Liver (tissue), 9 donors: ENCODE results near the gene CDK19. TPM values are rescaled to one million over a fixed set of nuclear protein-coding genes. Genes with fewer than 3 reads are reported as not detected.

Source experiments
- DNase-seq: peaks from one replicate; pipeline ENCODE4 v3.0.0-alpha.2; 2017; ENCODE audit warnings: low spot score
- H3K27ac ChIP-seq, 2 donors: one replicate each; pipeline ENCODE4 v1.7.0; 2013; ENCODE audit warnings: inconsistent platforms in 2 of 2, low read length in 2 of 2, control low read depth in 1 of 2, low read depth in 1 of 2, mild to moderate bottlenecking in 1 of 2
- H3K27me3 ChIP-seq, 4 donors: one replicate each; pipeline versions ENCODE4 v1.6.1 to v1.7.0; 2013; ENCODE audit warnings: low read length in 3 of 4, inconsistent platforms in 1 of 4, mild to moderate bottlenecking in 1 of 4, moderate library complexity in 1 of 4; ENCODE audit not compliant: control insufficient read depth in 4 of 4, insufficient read depth in 4 of 4
- H3K36me3 ChIP-seq, 4 donors: one replicate each; pipeline versions ENCODE4 v1.6.1 to v1.7.0; 2013; ENCODE audit warnings: low read length in 3 of 4, mild to moderate bottlenecking in 3 of 4, low read depth in 1 of 4, moderate library complexity in 1 of 4; ENCODE audit not compliant: control insufficient read depth in 4 of 4, insufficient read depth in 3 of 4
- H3K4me1 ChIP-seq, 4 donors: one replicate each; pipeline versions ENCODE4 v1.6.1 to v1.7.0; 2013; ENCODE audit warnings: low read length in 3 of 4, mild to moderate bottlenecking in 3 of 4, moderate library complexity in 1 of 4; ENCODE audit not compliant: control insufficient read depth in 4 of 4, insufficient read depth in 4 of 4
- H3K4me3 ChIP-seq, 3 donors: one replicate each; pipeline versions ENCODE4 v1.6.1 to v1.7.0; 2013; ENCODE audit warnings: low read length in 3 of 3, control low read depth in 1 of 3, low read depth in 1 of 3, mild to moderate bottlenecking in 1 of 3
- H3K9ac ChIP-seq, 2 donors: one replicate each; pipeline ENCODE4 v1.7.0; 2013; ENCODE audit warnings: low read length in 2 of 2, mild to moderate bottlenecking in 2 of 2, moderate library complexity in 2 of 2, control low read depth in 1 of 2, low read depth in 1 of 2
- H3K9me3 ChIP-seq, 4 donors: one replicate each; pipeline versions ENCODE4 v1.6.1 to v1.7.0; 2013; ENCODE audit warnings: low read length in 3 of 4; ENCODE audit not compliant: control insufficient read depth in 4 of 4
- EGR1 ChIP-seq, 2 donors: IDR thresholded peaks; 2 replicates each; pipeline ENCODE4 v1.6.1; 2016 to 2018; ENCODE audit warnings: antibody characterized with exemption in 2 of 2, low read depth in 2 of 2
- FOXA1 ChIP-seq: IDR thresholded peaks from 2 replicates; pipeline ENCODE4 v1.6.1; 2016; ENCODE audit warnings: antibody characterized with exemption
- FOXA2 ChIP-seq: IDR thresholded peaks from 2 replicates; pipeline ENCODE4 v1.6.1; 2016; ENCODE audit warnings: antibody characterized with exemption
- GABPA ChIP-seq, 2 donors: IDR thresholded peaks in 1 of 2; conservative IDR thresholded peaks in 1 of 2; 2 replicates each; pipeline ENCODE4 v1.6.1; 2016; ENCODE audit warnings: antibody characterized with exemption in 2 of 2, mild to moderate bottlenecking in 1 of 2, moderate library complexity in 1 of 2
- HNF4A ChIP-seq, 2 donors: conservative IDR thresholded peaks; 2 replicates each; pipeline ENCODE4 v1.6.1; 2016; ENCODE audit warnings: antibody characterized with exemption in 2 of 2, mild to moderate bottlenecking in 2 of 2
- HNF4G ChIP-seq: IDR thresholded peaks from 2 replicates; pipeline ENCODE4 v1.6.1; 2016; ENCODE audit warnings: antibody characterized with exemption
- JUND ChIP-seq, 2 donors: IDR thresholded peaks; 2 replicates each; pipeline ENCODE4 v1.6.1; 2016; ENCODE audit warnings: antibody characterized with exemption in 2 of 2
- NR2F2 ChIP-seq: IDR thresholded peaks from 2 replicates; pipeline ENCODE4 v1.6.1; 2016; ENCODE audit warnings: antibody characterized with exemption
- RAD21 ChIP-seq, 2 donors: IDR thresholded peaks; 2 replicates each; pipeline ENCODE4 v1.6.1; 2016; ENCODE audit warnings: antibody characterized with exemption in 2 of 2, mild to moderate bottlenecking in 2 of 2
- RXRA ChIP-seq, 2 donors: IDR thresholded peaks; 2 replicates each; pipeline ENCODE4 v1.6.1; 2017 to 2018; ENCODE audit warnings: antibody characterized with exemption in 2 of 2, mild to moderate bottlenecking in 1 of 2
- SP1 ChIP-seq: IDR thresholded peaks from 2 replicates; pipeline ENCODE4 v1.6.1; 2018; ENCODE audit warnings: antibody characterized with exemption, mild to moderate bottlenecking
- TAF1 ChIP-seq: conservative IDR thresholded peaks from 2 replicates; pipeline ENCODE4 v1.6.1; 2016; ENCODE audit warnings: antibody characterized with exemption, mild to moderate bottlenecking
- YY1 ChIP-seq: IDR thresholded peaks from 2 replicates; pipeline ENCODE4 v1.6.1; 2016; ENCODE audit warnings: antibody characterized with exemption, mild to moderate bottlenecking
- WGBS: extraction: QIAGEN DNeasy Blood & Tissue Kit; methylation state at CpG from one replicate; pipeline ENCODE4 v1.1.7; 2013; 5-methylcytosine and 5-hydroxymethylcytosine counted together
- polyA plus RNA-seq, 2 donors: library from polyadenylated mRNA; stranded (reverse) in 1 of 2; unstranded in 1 of 2; fragments of 200-250 nt in 1 of 2; fragments of >200 nt in 1 of 2; fragmentation: Nextera tagmentation in 1 of 2; extraction: Ambion mirVana in 1 of 2; gene quantifications; one replicate each; pipeline versions ENCODE4 v1.2.1 to v1.2.3, GENCODE V29; 2013 to 2015
- total RNA-seq, 2 donors: library from RNA; depleted of rRNA; stranded (reverse); fragments of >200 nt; gene quantifications; one replicate each; pipeline ENCODE4 v1.2.3, GENCODE V29; 2014
- TF ChIP-seq, protein P1 (sequence below): fragments of 150-350 bp; IDR thresholded peaks from 2 replicates; pipeline ENCODE4 v1.5.1; 2017; ENCODE audit warnings: improper control_type of control experiment, low read depth, low read length; ENCODE audit not compliant: missing input control
- TF ChIP-seq, protein P2 (sequence below): IDR thresholded peaks from 2 replicates; pipeline ENCODE4 v1.6.1; 2016; ENCODE audit warnings: antibody characterized with exemption, mild to moderate bottlenecking
- TF ChIP-seq, protein P3 (sequence below): IDR thresholded peaks from 2 replicates; pipeline ENCODE4 v1.6.1; 2016; ENCODE audit warnings: antibody characterized with exemption
- TF ChIP-seq, protein P4 (sequence below): IDR thresholded peaks from 2 replicates; pipeline ENCODE4 v1.6.1; 2016; ENCODE audit warnings: antibody characterized with exemption
- TF ChIP-seq, protein P5 (sequence below): IDR thresholded peaks from 2 replicates; pipeline ENCODE4 v1.6.1; 2016; ENCODE audit warnings: antibody characterized with exemption
- donor health status: healthy.
- donor health status: healthy.
- donor health status: healthy.
- donor health status: healthy.
- donor health status: healthy.

Gene CDK19
- total and polyA plus RNA-seq, 4 donors: 1.8 to 7.6 (median 3.9) TPM

DNA sequence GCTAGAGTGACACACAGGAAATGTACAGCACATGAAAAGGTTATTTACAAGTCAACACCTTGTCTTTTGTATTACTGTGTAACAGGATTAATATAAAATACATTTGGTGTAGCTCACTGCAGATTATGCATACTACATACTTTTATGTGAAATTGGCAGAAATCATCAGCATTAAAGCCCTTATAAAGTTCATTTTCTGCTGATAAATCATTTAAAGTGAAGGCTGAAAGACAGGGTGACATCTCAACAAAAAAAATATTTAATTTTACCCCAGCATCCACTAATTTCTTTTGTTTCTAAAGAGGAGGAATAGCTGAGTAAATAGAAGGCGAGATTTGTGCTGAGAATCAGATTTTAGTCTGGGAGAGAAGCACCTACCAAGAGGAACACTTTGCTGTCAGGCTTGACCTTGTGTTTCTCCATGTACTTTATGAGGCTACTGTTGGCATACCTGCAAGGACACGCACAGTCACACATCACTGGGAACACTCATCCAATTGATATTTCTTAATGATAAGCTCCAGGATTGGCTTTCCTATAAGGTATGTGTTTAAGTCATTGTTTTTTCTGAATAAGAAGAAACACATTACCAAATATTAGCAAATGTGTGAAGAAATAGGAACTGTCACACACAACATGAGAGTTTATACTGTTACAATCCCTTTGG, 192.2 kb downstream of the CDK19 start:
- Histone ChIP-seq H3K27ac (no peak overlapping the region), H3K4me1 (no peaks in the 10 kb centered on the region), H3K9ac (no peak overlapping the region), H3K27me3 (no peaks in the 10 kb centered on the region), H3K9me3 (no peaks in the 10 kb centered on the region), H3K36me3 (peaks cover 2 to 17% (median 11%) of the 10 kb centered on the region in 4 donors), H3K4me3 (no peak overlapping the region)
- no peak for DNase-seq
- TF ChIP-seq RAD21 (IDR thresholded peaks at IDR 0.05): no peak
- no peak for TF ChIP-seq JUND (IDR thresholded peaks at IDR 0.05)
- TF ChIP-seq EGR1 (IDR thresholded peaks at IDR 0.05; ENCODE audit: low read depth in 2 of 2): no peak
- no peak for TF ChIP-seq NR2F2
- TF ChIP-seq, protein P1, sequence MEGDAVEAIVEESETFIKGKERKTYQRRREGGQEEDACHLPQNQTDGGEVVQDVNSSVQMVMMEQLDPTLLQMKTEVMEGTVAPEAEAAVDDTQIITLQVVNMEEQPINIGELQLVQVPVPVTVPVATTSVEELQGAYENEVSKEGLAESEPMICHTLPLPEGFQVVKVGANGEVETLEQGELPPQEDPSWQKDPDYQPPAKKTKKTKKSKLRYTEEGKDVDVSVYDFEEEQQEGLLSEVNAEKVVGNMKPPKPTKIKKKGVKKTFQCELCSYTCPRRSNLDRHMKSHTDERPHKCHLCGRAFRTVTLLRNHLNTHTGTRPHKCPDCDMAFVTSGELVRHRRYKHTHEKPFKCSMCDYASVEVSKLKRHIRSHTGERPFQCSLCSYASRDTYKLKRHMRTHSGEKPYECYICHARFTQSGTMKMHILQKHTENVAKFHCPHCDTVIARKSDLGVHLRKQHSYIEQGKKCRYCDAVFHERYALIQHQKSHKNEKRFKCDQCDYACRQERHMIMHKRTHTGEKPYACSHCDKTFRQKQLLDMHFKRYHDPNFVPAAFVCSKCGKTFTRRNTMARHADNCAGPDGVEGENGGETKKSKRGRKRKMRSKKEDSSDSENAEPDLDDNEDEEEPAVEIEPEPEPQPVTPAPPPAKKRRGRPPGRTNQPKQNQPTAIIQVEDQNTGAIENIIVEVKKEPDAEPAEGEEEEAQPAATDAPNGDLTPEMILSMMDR: no peak
- TF ChIP-seq, protein P2, sequence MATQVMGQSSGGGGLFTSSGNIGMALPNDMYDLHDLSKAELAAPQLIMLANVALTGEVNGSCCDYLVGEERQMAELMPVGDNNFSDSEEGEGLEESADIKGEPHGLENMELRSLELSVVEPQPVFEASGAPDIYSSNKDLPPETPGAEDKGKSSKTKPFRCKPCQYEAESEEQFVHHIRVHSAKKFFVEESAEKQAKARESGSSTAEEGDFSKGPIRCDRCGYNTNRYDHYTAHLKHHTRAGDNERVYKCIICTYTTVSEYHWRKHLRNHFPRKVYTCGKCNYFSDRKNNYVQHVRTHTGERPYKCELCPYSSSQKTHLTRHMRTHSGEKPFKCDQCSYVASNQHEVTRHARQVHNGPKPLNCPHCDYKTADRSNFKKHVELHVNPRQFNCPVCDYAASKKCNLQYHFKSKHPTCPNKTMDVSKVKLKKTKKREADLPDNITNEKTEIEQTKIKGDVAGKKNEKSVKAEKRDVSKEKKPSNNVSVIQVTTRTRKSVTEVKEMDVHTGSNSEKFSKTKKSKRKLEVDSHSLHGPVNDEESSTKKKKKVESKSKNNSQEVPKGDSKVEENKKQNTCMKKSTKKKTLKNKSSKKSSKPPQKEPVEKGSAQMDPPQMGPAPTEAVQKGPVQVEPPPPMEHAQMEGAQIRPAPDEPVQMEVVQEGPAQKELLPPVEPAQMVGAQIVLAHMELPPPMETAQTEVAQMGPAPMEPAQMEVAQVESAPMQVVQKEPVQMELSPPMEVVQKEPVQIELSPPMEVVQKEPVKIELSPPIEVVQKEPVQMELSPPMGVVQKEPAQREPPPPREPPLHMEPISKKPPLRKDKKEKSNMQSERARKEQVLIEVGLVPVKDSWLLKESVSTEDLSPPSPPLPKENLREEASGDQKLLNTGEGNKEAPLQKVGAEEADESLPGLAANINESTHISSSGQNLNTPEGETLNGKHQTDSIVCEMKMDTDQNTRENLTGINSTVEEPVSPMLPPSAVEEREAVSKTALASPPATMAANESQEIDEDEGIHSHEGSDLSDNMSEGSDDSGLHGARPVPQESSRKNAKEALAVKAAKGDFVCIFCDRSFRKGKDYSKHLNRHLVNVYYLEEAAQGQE: no peak
- TF ChIP-seq HNF4A (conservative IDR thresholded peaks at IDR 0.05): no peak
- no peak for TF ChIP-seq HNF4G
- TF ChIP-seq, protein P3, sequence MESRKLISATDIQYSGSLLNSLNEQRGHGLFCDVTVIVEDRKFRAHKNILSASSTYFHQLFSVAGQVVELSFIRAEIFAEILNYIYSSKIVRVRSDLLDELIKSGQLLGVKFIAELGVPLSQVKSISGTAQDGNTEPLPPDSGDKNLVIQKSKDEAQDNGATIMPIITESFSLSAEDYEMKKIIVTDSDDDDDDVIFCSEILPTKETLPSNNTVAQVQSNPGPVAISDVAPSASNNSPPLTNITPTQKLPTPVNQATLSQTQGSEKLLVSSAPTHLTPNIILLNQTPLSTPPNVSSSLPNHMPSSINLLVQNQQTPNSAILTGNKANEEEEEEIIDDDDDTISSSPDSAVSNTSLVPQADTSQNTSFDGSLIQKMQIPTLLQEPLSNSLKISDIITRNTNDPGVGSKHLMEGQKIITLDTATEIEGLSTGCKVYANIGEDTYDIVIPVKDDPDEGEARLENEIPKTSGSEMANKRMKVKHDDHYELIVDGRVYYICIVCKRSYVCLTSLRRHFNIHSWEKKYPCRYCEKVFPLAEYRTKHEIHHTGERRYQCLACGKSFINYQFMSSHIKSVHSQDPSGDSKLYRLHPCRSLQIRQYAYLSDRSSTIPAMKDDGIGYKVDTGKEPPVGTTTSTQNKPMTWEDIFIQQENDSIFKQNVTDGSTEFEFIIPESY: no peak
- no peak for TF ChIP-seq FOXA2
- no peak for TF ChIP-seq SP1
- no peak for TF ChIP-seq TAF1
- TF ChIP-seq, protein P4, sequence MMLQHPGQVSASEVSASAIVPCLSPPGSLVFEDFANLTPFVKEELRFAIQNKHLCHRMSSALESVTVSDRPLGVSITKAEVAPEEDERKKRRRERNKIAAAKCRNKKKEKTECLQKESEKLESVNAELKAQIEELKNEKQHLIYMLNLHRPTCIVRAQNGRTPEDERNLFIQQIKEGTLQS: no peak
- TF ChIP-seq YY1: no peak
- 98% methylated on average over 2 of the region's 2 CpGs for WGBS

DNA sequence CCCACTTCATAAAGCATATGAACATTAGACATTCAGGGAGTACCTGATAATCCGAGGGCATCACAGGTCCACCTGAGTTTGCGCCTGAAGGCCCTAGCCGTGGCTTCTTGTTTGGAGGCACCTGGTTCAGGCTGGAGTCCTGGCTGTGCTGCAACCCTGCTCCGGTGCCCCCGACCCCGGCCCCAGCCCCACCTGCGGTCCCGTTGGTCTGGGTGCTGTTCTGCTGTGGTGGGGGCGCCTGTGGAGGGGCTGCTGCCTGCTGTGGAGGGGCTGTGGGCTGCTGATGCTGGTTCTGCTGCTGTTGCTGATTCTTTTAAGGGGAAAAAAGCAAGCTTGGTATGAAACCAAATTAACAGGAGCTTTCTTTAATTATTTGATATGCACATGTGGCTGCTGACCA, 194.2 kb downstream of the CDK19 start:
- H3K36me3 ChIP-seq: peaks cover 0 to 17% (median 11%) of the 10 kb centered on the region in 4 donors
- 98% methylated on average over 9 of the region's 9 CpGs for WGBS
- no peak for DNase-seq

More for the DNA sequence above, 194.2 kb downstream of the CDK19 start:
- TF ChIP-seq EGR1 (IDR thresholded peaks at IDR 0.05; ENCODE audit: low read depth in 2 of 2): no peak
- TF ChIP-seq, protein P1: no peak
- no peak for TF ChIP-seq NR2F2
- no peak for TF ChIP-seq FOXA1
- no peak for TF ChIP-seq JUND (IDR thresholded peaks at IDR 0.05)
- TF ChIP-seq RXRA (IDR thresholded peaks at IDR 0.05): no peak
- TF ChIP-seq HNF4A (conservative IDR thresholded peaks at IDR 0.05): no peak
- TF ChIP-seq FOXA2: no peak
- TF ChIP-seq GABPA (IDR thresholded peaks at IDR 0.05 in 1 of 2, conservative IDR thresholded peaks at IDR 0.05 in 1 of 2): no peak
- TF ChIP-seq, protein P3: no peak
- TF ChIP-seq, protein P5, sequence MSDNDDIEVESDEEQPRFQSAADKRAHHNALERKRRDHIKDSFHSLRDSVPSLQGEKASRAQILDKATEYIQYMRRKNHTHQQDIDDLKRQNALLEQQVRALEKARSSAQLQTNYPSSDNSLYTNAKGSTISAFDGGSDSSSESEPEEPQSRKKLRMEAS: no peak
- Histone ChIP-seq H3K27me3 (no peaks in the 10 kb centered on the region), H3K4me1 (no peaks in the 10 kb centered on the region), H3K4me3 (no peak overlapping the region), H3K9ac (no peak overlapping the region), H3K9me3 (no peaks in the 10 kb centered on the region), H3K27ac (no peak overlapping the region)
